Fibroblast of skin of right biceps (primary cell): ENCODE data around the gene DR1.

Source experiments
- DNase-seq: peaks from one replicate; pipeline ENCODE4 v3.0.0-alpha.2; 2013

Gene DR1

GRCh38 chr1:93395195-93395594, 49.5 kb downstream of the DR1 start:
- peak; percentile 41 for DNase-seq

GRCh38 chr1:93399781-93400180, 54.1 kb downstream of the DR1 start:
- DNase-seq, result no peak

- no peak for DNase-seq
Observed at GRCh38 chr1:93408203-93408602, 62.5 kb downstream of the DR1 start.

- DNase-seq, result no peak
Observed at GRCh38 chr1:93411000-93411399, 65.3 kb downstream of the DR1 start.

GRCh38 chr1:93414749-93415148, 69.0 kb downstream of the DR1 start:
- DNase-seq, result no peak

- no peak for DNase-seq
Observed at GRCh38 chr1:93415296-93415695, 69.6 kb downstream of the DR1 start.

- DNase-seq, result no peak
Observed at GRCh38 chr1:93416183-93416582, 70.5 kb downstream of the DR1 start.
